Measurements from ENCODE around the gene POLH. TPM values are rescaled to one million over a fixed set of nuclear protein-coding genes. Genes with fewer than 3 reads are reported as not detected.
"Not testable (repeated sequence)": the region's sequence is repeated elsewhere in the genome, so short reads cannot be mapped to it uniquely, and the experiment has no call there.

The POLH gene
- total and polyA plus RNA-seq, 12 donors: 2.1 to 11.2 (median 8.3) TPM

DNA sequence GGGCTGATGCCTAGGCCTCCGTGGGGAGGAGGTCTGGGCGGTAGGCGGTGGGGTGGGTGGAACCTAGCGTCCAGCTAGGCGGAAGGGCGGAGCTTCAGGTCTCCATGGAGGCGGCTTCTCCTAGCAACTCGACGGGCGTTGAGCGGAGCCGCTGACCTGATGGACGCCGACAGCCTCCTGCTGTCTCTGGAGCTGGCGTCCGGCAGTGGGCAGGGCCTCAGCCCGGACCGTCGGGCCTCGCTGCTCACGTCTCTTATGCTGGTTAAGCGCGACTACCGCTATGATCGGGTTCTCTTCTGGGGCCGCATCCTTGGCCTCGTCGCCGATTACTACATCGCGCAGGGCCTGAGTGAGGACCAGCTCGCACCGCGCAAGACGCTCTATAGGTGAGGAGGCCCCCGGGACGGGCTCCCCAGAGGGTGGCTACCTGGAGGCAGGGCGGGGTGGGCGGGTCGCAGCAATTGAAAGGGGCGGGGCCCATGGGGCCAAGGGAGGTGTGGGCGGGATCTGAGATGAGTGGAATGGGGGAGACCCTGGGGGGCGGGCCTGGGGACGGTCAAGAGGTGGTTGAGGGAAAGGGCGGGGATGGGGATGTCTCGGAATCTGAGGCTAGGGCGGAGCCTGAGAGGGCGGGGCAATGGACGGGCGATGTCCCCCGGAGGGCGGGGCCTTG, 69.1 kb downstream of the POLH start, which contains the start of gene RSPH9:
Gene RSPH9, plus strand, starts transcription at position 97 of the 673 bp plus-strand sequence. Its CDS starts 63 bp downstream, at position 160.
- peak; percentile 65 to 91 (median 86) for ATAC-seq
- H3K4me3 ChIP-seq: peak within 1 kb of the TSS; percentile 21 to 59 (median 49)
- peak within 1 kb of the TSS in 4 of 10 donors; percentile 15 to 49 (median 30) for H3K27ac ChIP-seq
- 5 to 6% methylated on average over 52 of the region's 52 CpGs for WGBS, 2 donors
- peaks cover 0 to 35% (median 18%) of the 10 kb centered on the region in 9 donors for H3K36me3 ChIP-seq
- peak; percentile 61 to 72 for DNase-seq
- TF ChIP-seq, protein P1, sequence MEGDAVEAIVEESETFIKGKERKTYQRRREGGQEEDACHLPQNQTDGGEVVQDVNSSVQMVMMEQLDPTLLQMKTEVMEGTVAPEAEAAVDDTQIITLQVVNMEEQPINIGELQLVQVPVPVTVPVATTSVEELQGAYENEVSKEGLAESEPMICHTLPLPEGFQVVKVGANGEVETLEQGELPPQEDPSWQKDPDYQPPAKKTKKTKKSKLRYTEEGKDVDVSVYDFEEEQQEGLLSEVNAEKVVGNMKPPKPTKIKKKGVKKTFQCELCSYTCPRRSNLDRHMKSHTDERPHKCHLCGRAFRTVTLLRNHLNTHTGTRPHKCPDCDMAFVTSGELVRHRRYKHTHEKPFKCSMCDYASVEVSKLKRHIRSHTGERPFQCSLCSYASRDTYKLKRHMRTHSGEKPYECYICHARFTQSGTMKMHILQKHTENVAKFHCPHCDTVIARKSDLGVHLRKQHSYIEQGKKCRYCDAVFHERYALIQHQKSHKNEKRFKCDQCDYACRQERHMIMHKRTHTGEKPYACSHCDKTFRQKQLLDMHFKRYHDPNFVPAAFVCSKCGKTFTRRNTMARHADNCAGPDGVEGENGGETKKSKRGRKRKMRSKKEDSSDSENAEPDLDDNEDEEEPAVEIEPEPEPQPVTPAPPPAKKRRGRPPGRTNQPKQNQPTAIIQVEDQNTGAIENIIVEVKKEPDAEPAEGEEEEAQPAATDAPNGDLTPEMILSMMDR (IDR thresholded peaks at IDR 0.05): no peak
- H3K4me1 ChIP-seq: peaks cover 0 to 21% (median 13%) of the 10 kb centered on the region in 9 donors
- intact Hi-C loops (cut with DNase I): no loop called here
- H3K27me3 ChIP-seq: no peaks in the 10 kb centered on the region
- no peaks in the 10 kb centered on the region for H3K9me3 ChIP-seq

DNA sequence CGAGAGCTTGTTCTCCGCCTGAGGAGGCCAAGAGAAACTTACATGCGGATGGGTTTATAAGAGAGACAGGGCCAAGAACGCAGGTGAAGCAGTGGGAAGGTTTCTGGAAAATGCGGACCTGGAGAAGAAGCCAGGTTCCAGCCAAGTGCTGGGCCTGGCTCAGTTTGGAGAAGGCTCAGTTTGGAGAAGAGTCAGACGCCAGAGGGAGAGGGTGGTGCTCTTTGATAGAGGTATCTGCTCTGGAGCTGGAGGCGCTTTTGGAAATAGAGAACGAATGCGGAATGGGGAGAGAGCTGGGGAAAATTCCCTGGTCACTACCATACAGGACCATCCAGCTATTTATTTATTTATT, 69.6 kb downstream of the POLH start:
- H3K27ac ChIP-seq: peak overlapping the region in 3 of 10 donors; percentile 15 to 49 (median 33)
- H3K4me1 ChIP-seq: peaks cover 0 to 21% (median 13%) of the 10 kb centered on the region in 9 donors
- intact Hi-C loops (cut with DNase I): no loop called here
- TF ChIP-seq, protein P1 (IDR thresholded peaks at IDR 0.05): no peak
- DNase-seq (no peak), ATAC-seq (peak in 1 of 8 donors; percentile 10)
- no peaks in the 10 kb centered on the region for H3K27me3 ChIP-seq
- 18 to 25% methylated on average over 9 of the region's 9 CpGs for WGBS, 2 donors
- H3K9me3 ChIP-seq: no peaks in the 10 kb centered on the region
- peak overlapping the region in 9 of 10 donors; percentile 28 to 59 (median 50) for H3K4me3 ChIP-seq
- peaks cover 0 to 30% (median 13%) of the 10 kb centered on the region in 9 donors for H3K36me3 ChIP-seq

DNA sequence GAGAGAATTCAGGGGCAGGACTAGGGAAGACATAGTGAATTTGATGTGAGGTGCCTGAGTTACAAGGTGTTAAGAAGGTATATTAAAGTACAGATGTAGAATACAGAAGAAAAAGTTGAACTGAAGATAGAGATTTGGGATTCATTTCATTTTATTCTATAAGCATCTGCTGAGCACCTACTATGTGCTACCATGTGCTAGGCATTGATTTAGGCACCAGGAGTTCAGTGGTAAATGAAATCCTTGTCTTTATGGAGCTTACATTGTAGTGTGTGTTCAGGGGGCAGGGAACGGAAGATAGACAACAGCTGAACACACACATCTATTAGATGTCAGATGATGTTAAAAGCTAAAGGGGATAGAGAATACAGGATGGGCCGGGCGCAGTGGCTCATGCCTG, 71.6 kb downstream of the POLH start:
- H3K4me1 ChIP-seq: peaks cover 0 to 15% (median 12%) of the 10 kb centered on the region in 9 donors
- TF ChIP-seq, protein P1 (IDR thresholded peaks at IDR 0.05): no peak
- no peaks in the 10 kb centered on the region for H3K27me3 ChIP-seq
- H3K9me3 ChIP-seq: no peaks in the 10 kb centered on the region
- peaks cover 0 to 10% (median 0%) of the 10 kb centered on the region in 9 donors for H3K36me3 ChIP-seq
- WGBS, 2 donors: 88 to 100% methylated on average over 3 of the region's 3 CpGs
- H3K27ac ChIP-seq: no peak overlapping the region
- DNase-seq (no peak), ATAC-seq (no peak)
- no peak overlapping the region for H3K4me3 ChIP-seq
- intact Hi-C loops (cut with DNase I): no loop called here

DNA sequence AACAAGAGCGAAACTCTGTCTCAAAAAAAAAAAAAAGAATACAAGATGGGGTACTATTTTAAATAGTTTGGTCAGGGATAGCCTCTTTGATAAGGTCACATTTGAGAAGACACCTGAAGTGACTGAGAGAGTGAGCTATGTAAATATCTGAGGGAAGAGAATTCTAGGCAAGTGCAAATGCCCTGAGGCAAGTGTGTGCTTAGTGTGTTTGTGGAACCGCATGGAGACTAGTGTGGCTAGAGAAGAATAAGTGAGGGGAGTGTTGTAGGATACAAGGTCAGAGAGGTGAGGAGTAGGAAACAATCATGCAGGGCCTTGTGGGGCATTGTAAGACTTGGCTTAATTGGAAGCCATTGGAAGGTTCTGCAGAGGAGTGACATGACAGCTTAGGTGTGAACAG, 72.3 kb downstream of the POLH start:
- DNase-seq: no peak
- H3K27ac ChIP-seq: no peak overlapping the region
- H3K36me3 ChIP-seq: peaks cover 0 to 3% (median 0%) of the 10 kb centered on the region in 9 donors
- TF ChIP-seq, protein P1 (IDR thresholded peaks at IDR 0.05): no peak
- H3K4me3 ChIP-seq: no peak overlapping the region
- no peak for ATAC-seq
- H3K9me3 ChIP-seq: no peaks in the 10 kb centered on the region
- 95 to 97% methylated on average over 2 of the region's 2 CpGs for WGBS, 2 donors
- peaks cover 0 to 15% (median 12%) of the 10 kb centered on the region in 9 donors for H3K4me1 ChIP-seq
- H3K27me3 ChIP-seq: no peaks in the 10 kb centered on the region
- intact Hi-C loops (cut with DNase I): no loop called here

DNA sequence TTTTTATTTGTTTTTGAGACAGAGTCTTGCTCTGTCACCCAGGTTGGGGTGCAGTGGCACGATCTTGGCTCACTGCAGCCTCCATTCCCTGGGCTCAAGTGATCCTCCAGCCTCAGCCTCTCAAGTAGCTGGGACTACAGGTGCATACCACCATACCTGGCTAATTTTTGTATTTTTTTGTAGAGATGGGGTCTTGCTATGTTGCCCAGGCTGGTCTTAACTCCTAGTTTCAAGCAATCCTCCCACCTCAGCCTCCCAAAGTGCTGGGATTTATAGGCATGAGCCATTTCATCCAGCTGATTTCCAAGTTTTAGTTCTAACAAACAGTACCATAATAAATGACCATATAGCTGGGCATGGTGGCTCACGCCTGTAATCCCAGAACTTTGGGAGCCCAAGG, 76.8 kb downstream of the POLH start:
- H3K4me3 ChIP-seq; H3K36me3 ChIP-seq; H3K4me1 ChIP-seq; H3K9me3 ChIP-seq; DNase-seq; ATAC-seq; intact Hi-C loops (cut with DNase I); H3K27me3 ChIP-seq: not testable (repeated sequence)
- WGBS, 2 donors: 96 to 100% methylated on average over 2 of the region's 2 CpGs
- peak overlapping the region in 5 of 10 donors; percentile 45 to 68 (median 56) for H3K27ac ChIP-seq
